Measurements from ENCODE around the gene PCDHA5. TPM values are rescaled to one million over a fixed set of nuclear protein-coding genes. Genes with fewer than 3 reads are reported as not detected.

The PCDHA5 gene
- total RNA-seq, 1 experiment from 2014 or later: 0.10 TPM

DNA sequence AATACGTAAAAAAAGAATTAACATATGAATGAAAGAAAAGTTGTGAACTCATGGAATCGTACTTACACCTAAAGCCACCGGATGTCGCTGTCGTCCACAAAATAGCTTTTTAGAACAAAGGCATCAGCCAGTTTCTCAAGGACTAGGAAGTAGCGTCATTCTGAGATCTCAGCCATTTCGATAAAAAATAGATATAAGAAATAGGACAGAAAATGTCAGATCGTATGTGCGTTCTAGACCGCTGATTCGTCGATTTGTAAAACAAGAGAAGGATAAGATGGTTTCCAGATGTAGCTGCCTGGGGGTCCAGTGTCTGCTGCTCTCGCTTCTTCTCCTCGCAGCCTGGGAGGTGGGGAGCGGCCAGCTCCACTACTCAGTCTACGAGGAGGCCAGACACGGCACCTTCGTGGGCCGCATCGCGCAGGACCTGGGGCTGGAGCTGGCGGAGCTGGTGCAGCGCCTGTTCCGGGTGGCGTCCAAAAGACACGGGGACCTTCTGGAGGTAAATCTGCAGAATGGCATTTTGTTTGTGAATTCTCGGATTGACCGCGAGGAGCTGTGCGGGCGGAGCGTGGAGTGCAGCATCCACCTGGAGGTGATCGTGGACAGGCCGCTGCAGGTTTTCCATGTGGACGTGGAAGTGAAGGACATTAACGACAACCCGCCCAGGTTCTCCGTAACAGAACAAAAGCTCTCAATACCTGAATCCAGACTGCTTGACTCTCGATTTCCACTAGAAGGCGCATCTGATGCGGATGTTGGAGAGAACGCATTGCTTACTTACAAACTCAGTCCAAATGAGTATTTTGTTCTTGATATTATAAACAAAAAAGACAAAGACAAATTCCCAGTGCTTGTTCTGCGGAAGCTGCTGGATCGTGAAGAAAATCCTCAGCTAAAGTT is 34.6 kb downstream of the PCDHA5 start, which contains the start of gene PCDHA10:
TSS of gene PCDHA10 (plus strand) at position 126 of the 903 bp plus-strand sequence. CDS start at position 278, 152 bp downstream.
- ChIA-PET POLR2A (no interaction called here), CTCF (interaction anchor here (1.7 kb wide), 1 partner anchor 184 kb away, joined by 4 read pairs; no protein-coding TSS in a partner anchor)
- Histone ChIP-seq H3K36me3 (ENCODE audit: control insufficient read depth, insufficient read depth, low read length) (no peaks in the 10 kb centered on the region), H3K27ac (ENCODE audit: low read length) (no peak within 1 kb of the TSS), H3K4me1 (ENCODE audit: control insufficient read depth, insufficient read depth, low read length) (no peaks in the 10 kb centered on the region), H3K27me3 (ENCODE audit: control insufficient read depth, insufficient read depth, low read length) (no peaks in the 10 kb centered on the region), H3K4me3 (ENCODE audit: low read depth in 2 of 2, low read length in 2 of 2) (no peak within 1 kb of the TSS), H3K9me3 (ENCODE audit: control insufficient read depth, insufficient read depth, low read depth, low read length) (no peaks in the 10 kb centered on the region)
- TF ChIP-seq, protein P1, sequence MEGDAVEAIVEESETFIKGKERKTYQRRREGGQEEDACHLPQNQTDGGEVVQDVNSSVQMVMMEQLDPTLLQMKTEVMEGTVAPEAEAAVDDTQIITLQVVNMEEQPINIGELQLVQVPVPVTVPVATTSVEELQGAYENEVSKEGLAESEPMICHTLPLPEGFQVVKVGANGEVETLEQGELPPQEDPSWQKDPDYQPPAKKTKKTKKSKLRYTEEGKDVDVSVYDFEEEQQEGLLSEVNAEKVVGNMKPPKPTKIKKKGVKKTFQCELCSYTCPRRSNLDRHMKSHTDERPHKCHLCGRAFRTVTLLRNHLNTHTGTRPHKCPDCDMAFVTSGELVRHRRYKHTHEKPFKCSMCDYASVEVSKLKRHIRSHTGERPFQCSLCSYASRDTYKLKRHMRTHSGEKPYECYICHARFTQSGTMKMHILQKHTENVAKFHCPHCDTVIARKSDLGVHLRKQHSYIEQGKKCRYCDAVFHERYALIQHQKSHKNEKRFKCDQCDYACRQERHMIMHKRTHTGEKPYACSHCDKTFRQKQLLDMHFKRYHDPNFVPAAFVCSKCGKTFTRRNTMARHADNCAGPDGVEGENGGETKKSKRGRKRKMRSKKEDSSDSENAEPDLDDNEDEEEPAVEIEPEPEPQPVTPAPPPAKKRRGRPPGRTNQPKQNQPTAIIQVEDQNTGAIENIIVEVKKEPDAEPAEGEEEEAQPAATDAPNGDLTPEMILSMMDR (IDR thresholded peaks at IDR 0.05): peak; percentile 22; the same call in 1 of the 2 replicates
- TF ChIP-seq POLR2AphosphoS5 (IDR thresholded peaks at IDR 0.05; ENCODE audit: low read depth, low read length) (no peak), SIN3A (IDR thresholded peaks at IDR 0.05; ENCODE audit: borderline replicate concordance, insufficient read depth, low read depth, low read length) (no peak), TCF7L2 (IDR thresholded peaks at IDR 0.05; ENCODE audit: low read depth, low read length) (no peak)
- TF ChIP-seq, protein P2, sequence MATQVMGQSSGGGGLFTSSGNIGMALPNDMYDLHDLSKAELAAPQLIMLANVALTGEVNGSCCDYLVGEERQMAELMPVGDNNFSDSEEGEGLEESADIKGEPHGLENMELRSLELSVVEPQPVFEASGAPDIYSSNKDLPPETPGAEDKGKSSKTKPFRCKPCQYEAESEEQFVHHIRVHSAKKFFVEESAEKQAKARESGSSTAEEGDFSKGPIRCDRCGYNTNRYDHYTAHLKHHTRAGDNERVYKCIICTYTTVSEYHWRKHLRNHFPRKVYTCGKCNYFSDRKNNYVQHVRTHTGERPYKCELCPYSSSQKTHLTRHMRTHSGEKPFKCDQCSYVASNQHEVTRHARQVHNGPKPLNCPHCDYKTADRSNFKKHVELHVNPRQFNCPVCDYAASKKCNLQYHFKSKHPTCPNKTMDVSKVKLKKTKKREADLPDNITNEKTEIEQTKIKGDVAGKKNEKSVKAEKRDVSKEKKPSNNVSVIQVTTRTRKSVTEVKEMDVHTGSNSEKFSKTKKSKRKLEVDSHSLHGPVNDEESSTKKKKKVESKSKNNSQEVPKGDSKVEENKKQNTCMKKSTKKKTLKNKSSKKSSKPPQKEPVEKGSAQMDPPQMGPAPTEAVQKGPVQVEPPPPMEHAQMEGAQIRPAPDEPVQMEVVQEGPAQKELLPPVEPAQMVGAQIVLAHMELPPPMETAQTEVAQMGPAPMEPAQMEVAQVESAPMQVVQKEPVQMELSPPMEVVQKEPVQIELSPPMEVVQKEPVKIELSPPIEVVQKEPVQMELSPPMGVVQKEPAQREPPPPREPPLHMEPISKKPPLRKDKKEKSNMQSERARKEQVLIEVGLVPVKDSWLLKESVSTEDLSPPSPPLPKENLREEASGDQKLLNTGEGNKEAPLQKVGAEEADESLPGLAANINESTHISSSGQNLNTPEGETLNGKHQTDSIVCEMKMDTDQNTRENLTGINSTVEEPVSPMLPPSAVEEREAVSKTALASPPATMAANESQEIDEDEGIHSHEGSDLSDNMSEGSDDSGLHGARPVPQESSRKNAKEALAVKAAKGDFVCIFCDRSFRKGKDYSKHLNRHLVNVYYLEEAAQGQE (IDR thresholded peaks at IDR 0.05; ENCODE audit: insufficient read depth in 1 of 2, low read depth in 2 of 2, low read length in 1 of 2): no peak
- no TSS peak for BruUV-seq (replicated peaks)
- intact Hi-C loops (cut with micrococcal nuclease; ENCODE audit: unreplicated experiment) (no loop called here), in situ Hi-C loops (cut with HindIII; ENCODE audit: low pct_unique_long_range_greater_than_20kb, low sequenced_read_pairs) (no loop called here)
- DNase-seq (ENCODE audit: low read depth, low spot score) (no peak), ATAC-seq (no peak)

DNA sequence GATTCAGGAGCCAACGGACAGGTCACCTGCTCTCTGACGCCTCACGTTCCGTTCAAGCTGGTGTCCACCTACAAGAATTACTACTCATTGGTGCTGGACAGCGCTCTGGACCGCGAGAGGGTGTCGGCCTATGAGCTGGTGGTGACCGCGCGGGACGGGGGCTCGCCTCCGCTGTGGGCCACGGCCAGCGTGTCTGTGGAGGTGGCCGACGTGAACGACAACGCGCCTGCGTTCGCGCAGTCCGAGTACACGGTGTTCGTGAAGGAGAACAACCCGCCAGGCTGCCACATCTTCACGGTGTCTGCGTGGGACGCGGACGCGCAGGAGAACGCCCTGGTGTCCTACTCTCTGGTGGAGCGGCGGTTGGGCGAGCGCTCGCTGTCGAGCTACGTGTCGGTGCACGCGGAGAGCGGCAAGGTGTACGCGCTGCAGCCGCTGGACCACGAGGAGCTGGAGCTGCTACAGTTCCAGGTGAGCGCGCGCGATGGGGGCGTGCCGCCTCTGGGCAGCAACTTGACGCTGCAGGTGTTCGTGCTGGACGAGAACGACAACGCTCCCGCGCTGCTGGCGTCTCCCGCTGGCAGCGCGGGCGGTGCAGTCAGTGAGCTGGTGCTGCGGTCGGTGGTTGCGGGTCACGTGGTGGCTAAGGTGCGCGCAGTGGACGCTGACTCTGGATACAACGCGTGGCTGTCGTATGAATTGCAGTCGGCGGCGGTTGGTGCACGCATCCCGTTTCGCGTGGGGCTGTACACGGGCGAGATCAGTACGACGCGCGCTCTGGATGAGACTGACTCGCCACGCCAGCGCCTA is 36.0 kb downstream of the PCDHA5 start:
- DNase-seq (ENCODE audit: low read depth, low spot score) (no peak), ATAC-seq (no peak)
- H3K36me3 ChIP-seq (ENCODE audit: control insufficient read depth, insufficient read depth, low read length): no peaks in the 10 kb centered on the region
- no peak overlapping the region for H3K4me3 ChIP-seq (ENCODE audit: low read depth in 2 of 2, low read length in 2 of 2)
- no peaks in the 10 kb centered on the region for H3K9me3 ChIP-seq (ENCODE audit: control insufficient read depth, insufficient read depth, low read depth, low read length)
- no peaks in the 10 kb centered on the region for H3K4me1 ChIP-seq (ENCODE audit: control insufficient read depth, insufficient read depth, low read length)
- intact Hi-C loops (cut with micrococcal nuclease; ENCODE audit: unreplicated experiment): no loop called here
- no TSS peak for BruUV-seq (replicated peaks)
- ChIA-PET POLR2A (no interaction called here), CTCF (no interaction called here)
- no peak overlapping the region for H3K27ac ChIP-seq (ENCODE audit: low read length)
- H3K27me3 ChIP-seq (ENCODE audit: control insufficient read depth, insufficient read depth, low read length): no peaks in the 10 kb centered on the region
- in situ Hi-C loops (cut with HindIII; ENCODE audit: low pct_unique_long_range_greater_than_20kb, low sequenced_read_pairs): no loop called here
- TF ChIP-seq, protein P2 (IDR thresholded peaks at IDR 0.05; ENCODE audit: insufficient read depth in 1 of 2, low read depth in 2 of 2, low read length in 1 of 2): no peak
- TF ChIP-seq TCF7L2 (IDR thresholded peaks at IDR 0.05; ENCODE audit: low read depth, low read length) (no peak), POLR2AphosphoS5 (IDR thresholded peaks at IDR 0.05; ENCODE audit: low read depth, low read length) (no peak), SIN3A (IDR thresholded peaks at IDR 0.05; ENCODE audit: borderline replicate concordance, insufficient read depth, low read depth, low read length) (no peak)
- TF ChIP-seq, protein P1 (IDR thresholded peaks at IDR 0.05): no peak

Data from Panc1 (cell line).